HG03521 (cell line): ENCODE measurements around the gene TM2D3.

Experiments used
- ATAC-seq: cut with Tn5 transposase; IDR thresholded peaks from one replicate; pipeline ENCODE4 v1.9.1; 2021; ENCODE audit warnings: mild to moderate bottlenecking, moderate library complexity; ENCODE audit not compliant: unreplicated experiment

The TM2D3 gene

GRCh38 chr15:101652098-101652785 is at the start of gene TM2D3:
Gene TM2D3, minus strand, starts transcription at chr15:101652381. Its CDS starts 20 bp downstream, at chr15:101652361.
- ATAC-seq = peak; percentile 87

GRCh38 chr15:101698314-101698713 is 46.1 kb upstream of the TM2D3 start:
- no peak for ATAC-seq

- no peak for ATAC-seq
These were observed 45.3 kb upstream of the TM2D3 start for GRCh38 chr15:101697488-101697887.

- no peak for ATAC-seq
These were observed 44.6 kb upstream of the TM2D3 start for GRCh38 chr15:101696829-101697228.

GRCh38 chr15:101694261-101694660 is 42.1 kb upstream of the TM2D3 start:
- no peak for ATAC-seq

GRCh38 chr15:101692801-101693598 is 40.8 kb upstream of the TM2D3 start:
- no peak for ATAC-seq

- ATAC-seq = no peak
These were observed 37.7 kb upstream of the TM2D3 start for GRCh38 chr15:101689901-101690300.

GRCh38 chr15:101686718-101687117 is 34.5 kb upstream of the TM2D3 start:
- ATAC-seq = no peak

- ATAC-seq = no peak
These were observed 32.7 kb upstream of the TM2D3 start for GRCh38 chr15:101684877-101685276.

GRCh38 chr15:101684384-101684783 is 32.2 kb upstream of the TM2D3 start:
- no peak for ATAC-seq

GRCh38 chr15:101679806-101680205 is 27.6 kb upstream of the TM2D3 start:
- ATAC-seq = no peak

- no peak for ATAC-seq
These were observed 24.7 kb upstream of the TM2D3 start for GRCh38 chr15:101676921-101677329.

- no peak for ATAC-seq
These were observed 23.8 kb upstream of the TM2D3 start for GRCh38 chr15:101675796-101676582.

GRCh38 chr15:101675015-101675414 is 22.8 kb upstream of the TM2D3 start:
- no peak for ATAC-seq

- no peak for ATAC-seq
These were observed 20.1 kb upstream of the TM2D3 start for GRCh38 chr15:101672298-101672697.

- no peak for ATAC-seq
These were observed 17.6 kb upstream of the TM2D3 start for GRCh38 chr15:101669744-101670143.

- no peak for ATAC-seq
These were observed 15.7 kb upstream of the TM2D3 start for GRCh38 chr15:101667881-101668280.

- ATAC-seq = no peak
These were observed 12.2 kb upstream of the TM2D3 start for GRCh38 chr15:101664303-101664913.

- ATAC-seq = no peak
These were observed 10.0 kb upstream of the TM2D3 start for GRCh38 chr15:101662203-101662602.

- no peak for ATAC-seq
These were observed 7.8 kb upstream of the TM2D3 start for GRCh38 chr15:101660005-101660404.
